Measurements from ENCODE around the gene TMPRSS4. TPM values are rescaled to one million over a fixed set of nuclear protein-coding genes. Genes with fewer than 3 reads are reported as not detected.

The TMPRSS4 gene
- total and polyA plus RNA-seq, 2 experiments from 2014 or later = 0.10 to 0.58 TPM

DNA sequence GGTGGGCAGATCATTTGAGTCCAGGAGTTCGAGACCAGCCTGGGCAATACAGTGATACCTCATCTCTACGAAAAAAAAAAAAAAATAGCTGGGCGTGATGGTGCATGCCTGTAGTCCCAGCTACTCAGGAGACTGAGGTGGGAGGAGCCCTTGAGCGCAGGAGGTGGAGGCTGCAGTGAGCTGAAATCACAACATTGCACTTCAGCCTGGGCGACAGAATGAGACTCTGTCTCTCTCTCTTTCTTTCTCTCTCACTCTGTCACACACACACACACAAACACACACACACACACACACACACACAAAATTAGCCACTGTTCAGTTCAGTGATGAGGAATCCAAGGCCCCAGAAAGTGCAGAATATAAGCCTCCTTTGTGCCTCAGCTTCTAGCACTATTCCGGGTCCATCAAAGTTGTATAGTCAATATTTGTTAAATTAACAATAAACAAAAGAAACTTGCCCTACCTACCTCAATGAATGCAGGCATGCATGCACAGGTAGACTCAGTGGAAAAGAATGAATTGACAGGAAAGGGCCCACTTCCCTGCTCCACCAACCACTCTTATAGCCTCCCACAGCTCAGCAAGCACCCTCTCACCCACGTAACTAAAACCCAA, 13.8 kb downstream of the TMPRSS4 start:
- H3K4me1 Mint-ChIP-seq = peaks cover 3% of the 10 kb centered on the region; the same call in 1 of the 3 replicates

More for the DNA sequence above, 13.8 kb downstream of the TMPRSS4 start:
- peaks cover 17% of the 10 kb centered on the region; the same call in 2 of the 3 replicates for H3K9me3 Mint-ChIP-seq
- no peak for DNase-seq (ENCODE audit: low spot score)
- H3K27ac ChIP-seq (ENCODE audit: low read depth) = no peak overlapping the region
- H3K4me3 Mint-ChIP-seq = no peak overlapping the region
- H2AFZ ChIP-seq = peak overlapping the region; percentile 32; the same call in 1 of the 2 replicates
- H3K36me3 Mint-ChIP-seq (ENCODE audit: low read depth) = no peaks in the 10 kb centered on the region; the same call in 2 of the 3 replicates
- no peaks in the 10 kb centered on the region for H4K20me1 ChIP-seq (replicated peaks; ENCODE audit: insufficient read depth)
- no peaks in the 10 kb centered on the region for H3K9me2 ChIP-seq (ENCODE audit: insufficient read depth)
- no peak overlapping the region for H3K4me2 ChIP-seq
- no peaks in the 10 kb centered on the region for H3K4me1 ChIP-seq (ENCODE audit: insufficient read depth)
- H3K27ac Mint-ChIP-seq = no peak overlapping the region
- H3K27me3 Mint-ChIP-seq (ENCODE audit: insufficient read depth, low read depth, poor library complexity) = peaks cover 2% of the 10 kb centered on the region
- H3K4me3 ChIP-seq = no peak overlapping the region
- no peaks in the 10 kb centered on the region for H3K36me3 ChIP-seq (ENCODE audit: insufficient read depth)
- TF ChIP-seq JUNB (IDR thresholded peaks at IDR 0.05; ENCODE audit: unreplicated experiment) (no peak), POLR2AphosphoS5 (IDR thresholded peaks at IDR 0.05; ENCODE audit: low read depth) (no peak), CREB1 (CRISPR knock-in tag; IDR thresholded peaks at IDR 0.05; ENCODE audit: low read depth) (no peak), ZNF331 (CRISPR knock-in tag; IDR thresholded peaks at IDR 0.05; ENCODE audit: low read depth) (no peak), EZH2 (IDR thresholded peaks at IDR 0.05; ENCODE audit: low read depth, unreplicated experiment) (no peak), STAT1 (IDR thresholded peaks at IDR 0.05; ENCODE audit: unreplicated experiment) (no peak), ZNF114 (CRISPR knock-in tag; IDR thresholded peaks at IDR 0.05) (no peak), EZH2phosphoT487 (IDR thresholded peaks at IDR 0.05; ENCODE audit: unreplicated experiment) (no peak), NANOG (IDR thresholded peaks at IDR 0.05; ENCODE audit: borderline replicate concordance) (no peak)
- TF ChIP-seq, protein P1, sequence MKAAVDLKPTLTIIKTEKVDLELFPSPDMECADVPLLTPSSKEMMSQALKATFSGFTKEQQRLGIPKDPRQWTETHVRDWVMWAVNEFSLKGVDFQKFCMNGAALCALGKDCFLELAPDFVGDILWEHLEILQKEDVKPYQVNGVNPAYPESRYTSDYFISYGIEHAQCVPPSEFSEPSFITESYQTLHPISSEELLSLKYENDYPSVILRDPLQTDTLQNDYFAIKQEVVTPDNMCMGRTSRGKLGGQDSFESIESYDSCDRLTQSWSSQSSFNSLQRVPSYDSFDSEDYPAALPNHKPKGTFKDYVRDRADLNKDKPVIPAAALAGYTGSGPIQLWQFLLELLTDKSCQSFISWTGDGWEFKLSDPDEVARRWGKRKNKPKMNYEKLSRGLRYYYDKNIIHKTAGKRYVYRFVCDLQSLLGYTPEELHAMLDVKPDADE (IDR thresholded peaks at IDR 0.05) = no peak
- TF ChIP-seq, protein P2, sequence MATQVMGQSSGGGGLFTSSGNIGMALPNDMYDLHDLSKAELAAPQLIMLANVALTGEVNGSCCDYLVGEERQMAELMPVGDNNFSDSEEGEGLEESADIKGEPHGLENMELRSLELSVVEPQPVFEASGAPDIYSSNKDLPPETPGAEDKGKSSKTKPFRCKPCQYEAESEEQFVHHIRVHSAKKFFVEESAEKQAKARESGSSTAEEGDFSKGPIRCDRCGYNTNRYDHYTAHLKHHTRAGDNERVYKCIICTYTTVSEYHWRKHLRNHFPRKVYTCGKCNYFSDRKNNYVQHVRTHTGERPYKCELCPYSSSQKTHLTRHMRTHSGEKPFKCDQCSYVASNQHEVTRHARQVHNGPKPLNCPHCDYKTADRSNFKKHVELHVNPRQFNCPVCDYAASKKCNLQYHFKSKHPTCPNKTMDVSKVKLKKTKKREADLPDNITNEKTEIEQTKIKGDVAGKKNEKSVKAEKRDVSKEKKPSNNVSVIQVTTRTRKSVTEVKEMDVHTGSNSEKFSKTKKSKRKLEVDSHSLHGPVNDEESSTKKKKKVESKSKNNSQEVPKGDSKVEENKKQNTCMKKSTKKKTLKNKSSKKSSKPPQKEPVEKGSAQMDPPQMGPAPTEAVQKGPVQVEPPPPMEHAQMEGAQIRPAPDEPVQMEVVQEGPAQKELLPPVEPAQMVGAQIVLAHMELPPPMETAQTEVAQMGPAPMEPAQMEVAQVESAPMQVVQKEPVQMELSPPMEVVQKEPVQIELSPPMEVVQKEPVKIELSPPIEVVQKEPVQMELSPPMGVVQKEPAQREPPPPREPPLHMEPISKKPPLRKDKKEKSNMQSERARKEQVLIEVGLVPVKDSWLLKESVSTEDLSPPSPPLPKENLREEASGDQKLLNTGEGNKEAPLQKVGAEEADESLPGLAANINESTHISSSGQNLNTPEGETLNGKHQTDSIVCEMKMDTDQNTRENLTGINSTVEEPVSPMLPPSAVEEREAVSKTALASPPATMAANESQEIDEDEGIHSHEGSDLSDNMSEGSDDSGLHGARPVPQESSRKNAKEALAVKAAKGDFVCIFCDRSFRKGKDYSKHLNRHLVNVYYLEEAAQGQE (IDR thresholded peaks at IDR 0.05; ENCODE audit: unreplicated experiment) = no peak
- TF ChIP-seq, protein P3, sequence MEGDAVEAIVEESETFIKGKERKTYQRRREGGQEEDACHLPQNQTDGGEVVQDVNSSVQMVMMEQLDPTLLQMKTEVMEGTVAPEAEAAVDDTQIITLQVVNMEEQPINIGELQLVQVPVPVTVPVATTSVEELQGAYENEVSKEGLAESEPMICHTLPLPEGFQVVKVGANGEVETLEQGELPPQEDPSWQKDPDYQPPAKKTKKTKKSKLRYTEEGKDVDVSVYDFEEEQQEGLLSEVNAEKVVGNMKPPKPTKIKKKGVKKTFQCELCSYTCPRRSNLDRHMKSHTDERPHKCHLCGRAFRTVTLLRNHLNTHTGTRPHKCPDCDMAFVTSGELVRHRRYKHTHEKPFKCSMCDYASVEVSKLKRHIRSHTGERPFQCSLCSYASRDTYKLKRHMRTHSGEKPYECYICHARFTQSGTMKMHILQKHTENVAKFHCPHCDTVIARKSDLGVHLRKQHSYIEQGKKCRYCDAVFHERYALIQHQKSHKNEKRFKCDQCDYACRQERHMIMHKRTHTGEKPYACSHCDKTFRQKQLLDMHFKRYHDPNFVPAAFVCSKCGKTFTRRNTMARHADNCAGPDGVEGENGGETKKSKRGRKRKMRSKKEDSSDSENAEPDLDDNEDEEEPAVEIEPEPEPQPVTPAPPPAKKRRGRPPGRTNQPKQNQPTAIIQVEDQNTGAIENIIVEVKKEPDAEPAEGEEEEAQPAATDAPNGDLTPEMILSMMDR (conservative IDR thresholded peaks at IDR 0.05; ENCODE audit: low read depth in 2 of 2) = no peak
- TF ChIP-seq, protein P4, sequence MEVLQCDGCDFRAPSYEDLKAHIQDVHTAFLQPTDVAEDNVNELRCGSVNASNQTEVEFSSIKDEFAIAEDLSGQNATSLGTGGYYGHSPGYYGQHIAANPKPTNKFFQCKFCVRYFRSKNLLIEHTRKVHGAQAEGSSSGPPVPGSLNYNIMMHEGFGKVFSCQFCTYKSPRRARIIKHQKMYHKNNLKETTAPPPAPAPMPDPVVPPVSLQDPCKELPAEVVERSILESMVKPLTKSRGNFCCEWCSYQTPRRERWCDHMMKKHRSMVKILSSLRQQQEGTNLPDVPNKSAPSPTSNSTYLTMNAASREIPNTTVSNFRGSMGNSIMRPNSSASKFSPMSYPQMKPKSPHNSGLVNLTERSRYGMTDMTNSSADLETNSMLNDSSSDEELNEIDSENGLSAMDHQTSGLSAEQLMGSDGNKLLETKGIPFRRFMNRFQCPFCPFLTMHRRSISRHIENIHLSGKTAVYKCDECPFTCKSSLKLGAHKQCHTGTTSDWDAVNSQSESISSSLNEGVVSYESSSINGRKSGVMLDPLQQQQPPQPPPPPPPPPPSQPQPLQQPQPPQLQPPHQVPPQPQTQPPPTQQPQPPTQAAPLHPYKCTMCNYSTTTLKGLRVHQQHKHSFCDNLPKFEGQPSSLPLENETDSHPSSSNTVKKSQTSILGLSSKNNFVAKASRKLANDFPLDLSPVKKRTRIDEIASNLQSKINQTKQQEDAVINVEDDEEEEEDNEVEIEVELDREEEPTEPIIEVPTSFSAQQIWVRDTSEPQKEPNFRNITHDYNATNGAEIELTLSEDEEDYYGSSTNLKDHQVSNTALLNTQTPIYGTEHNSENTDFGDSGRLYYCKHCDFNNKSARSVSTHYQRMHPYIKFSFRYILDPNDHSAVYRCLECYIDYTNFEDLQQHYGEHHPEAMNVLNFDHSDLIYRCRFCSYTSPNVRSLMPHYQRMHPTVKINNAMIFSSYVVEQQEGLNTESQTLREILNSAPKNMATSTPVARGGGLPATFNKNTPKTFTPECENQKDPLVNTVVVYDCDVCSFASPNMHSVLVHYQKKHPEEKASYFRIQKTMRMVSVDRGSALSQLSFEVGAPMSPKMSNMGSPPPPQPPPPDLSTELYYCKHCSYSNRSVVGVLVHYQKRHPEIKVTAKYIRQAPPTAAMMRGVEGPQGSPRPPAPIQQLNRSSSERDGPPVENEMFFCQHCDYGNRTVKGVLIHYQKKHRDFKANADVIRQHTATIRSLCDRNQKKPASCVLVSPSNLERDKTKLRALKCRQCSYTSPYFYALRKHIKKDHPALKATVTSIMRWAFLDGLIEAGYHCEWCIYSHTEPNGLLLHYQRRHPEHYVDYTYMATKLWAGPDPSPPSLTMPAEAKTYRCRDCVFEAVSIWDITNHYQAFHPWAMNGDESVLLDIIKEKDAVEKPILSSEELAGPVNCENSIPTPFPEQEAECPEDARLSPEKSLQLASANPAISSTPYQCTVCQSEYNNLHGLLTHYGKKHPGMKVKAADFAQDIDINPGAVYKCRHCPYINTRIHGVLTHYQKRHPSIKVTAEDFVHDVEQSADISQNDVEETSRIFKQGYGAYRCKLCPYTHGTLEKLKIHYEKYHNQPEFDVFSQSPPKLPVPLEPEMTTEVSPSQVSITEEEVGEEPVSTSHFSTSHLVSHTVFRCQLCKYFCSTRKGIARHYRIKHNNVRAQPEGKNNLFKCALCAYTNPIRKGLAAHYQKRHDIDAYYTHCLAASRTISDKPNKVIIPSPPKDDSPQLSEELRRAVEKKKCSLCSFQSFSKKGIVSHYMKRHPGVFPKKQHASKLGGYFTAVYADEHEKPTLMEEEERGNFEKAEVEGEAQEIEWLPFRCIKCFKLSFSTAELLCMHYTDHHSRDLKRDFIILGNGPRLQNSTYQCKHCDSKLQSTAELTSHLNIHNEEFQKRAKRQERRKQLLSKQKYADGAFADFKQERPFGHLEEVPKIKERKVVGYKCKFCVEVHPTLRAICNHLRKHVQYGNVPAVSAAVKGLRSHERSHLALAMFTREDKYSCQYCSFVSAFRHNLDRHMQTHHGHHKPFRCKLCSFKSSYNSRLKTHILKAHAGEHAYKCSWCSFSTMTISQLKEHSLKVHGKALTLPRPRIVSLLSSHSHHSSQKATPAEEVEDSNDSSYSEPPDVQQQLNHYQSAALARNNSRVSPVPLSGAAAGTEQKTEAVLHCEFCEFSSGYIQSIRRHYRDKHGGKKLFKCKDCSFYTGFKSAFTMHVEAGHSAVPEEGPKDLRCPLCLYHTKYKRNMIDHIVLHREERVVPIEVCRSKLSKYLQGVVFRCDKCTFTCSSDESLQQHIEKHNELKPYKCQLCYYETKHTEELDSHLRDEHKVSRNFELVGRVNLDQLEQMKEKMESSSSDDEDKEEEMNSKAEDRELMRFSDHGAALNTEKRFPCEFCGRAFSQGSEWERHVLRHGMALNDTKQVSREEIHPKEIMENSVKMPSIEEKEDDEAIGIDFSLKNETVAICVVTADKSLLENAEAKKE (CRISPR knock-in tag; IDR thresholded peaks at IDR 0.05) = no peak
- no peaks in the 10 kb centered on the region for H3K27me3 ChIP-seq (ENCODE audit: insufficient read depth)
- no peak for ATAC-seq
- H3F3A ChIP-seq (replicated peaks; ENCODE audit: low read depth) = no peaks in the 10 kb centered on the region
- H3K79me2 ChIP-seq (replicated peaks; ENCODE audit: insufficient read depth) = no peaks in the 10 kb centered on the region
